ENCODE data around the gene EXOSC10.
"Not testable (repeated sequence)": the region's sequence is repeated elsewhere in the genome, so short reads cannot be mapped to it uniquely, and the experiment has no call there.

The EXOSC10 gene

DNA sequence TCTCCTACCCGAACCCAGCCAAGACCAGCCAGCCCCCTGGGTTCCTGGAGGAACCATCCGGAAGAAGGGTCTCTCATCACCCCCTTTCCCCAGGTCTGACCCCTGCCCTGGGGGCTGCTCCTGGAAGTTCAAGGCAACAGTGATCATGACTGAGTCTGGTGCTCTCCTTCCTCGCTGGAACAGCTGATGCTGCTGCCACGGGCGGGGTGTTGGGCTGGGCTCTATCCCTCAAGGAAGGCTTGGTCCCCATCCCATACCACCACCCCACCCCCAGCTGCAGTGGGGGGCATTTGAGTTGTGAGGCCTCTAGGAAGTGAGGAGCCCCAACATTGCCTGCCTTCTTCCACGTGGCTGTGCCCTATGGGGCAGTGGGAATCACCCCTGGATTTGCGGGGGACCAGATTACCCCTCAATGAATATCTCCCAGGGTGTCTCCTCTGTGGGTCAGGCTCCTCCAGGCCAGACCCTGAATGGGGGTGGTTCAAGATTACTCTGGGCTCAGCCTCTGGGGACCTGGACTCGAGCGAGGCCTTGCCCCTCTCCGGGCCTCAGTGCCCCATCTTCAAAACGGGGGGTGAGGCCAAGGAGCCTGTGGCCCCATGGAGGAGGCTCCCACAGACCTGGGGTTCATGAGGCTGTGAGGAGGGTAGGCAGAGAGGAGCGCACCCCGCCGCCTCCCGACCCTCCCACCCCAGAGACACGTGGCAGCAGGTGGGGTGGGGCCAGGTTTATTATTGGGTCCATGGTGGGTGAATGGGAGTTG, 55.4 kb downstream of the EXOSC10 start:
- DNase-seq (ENCODE audit: low read depth), result no peak

DNA sequence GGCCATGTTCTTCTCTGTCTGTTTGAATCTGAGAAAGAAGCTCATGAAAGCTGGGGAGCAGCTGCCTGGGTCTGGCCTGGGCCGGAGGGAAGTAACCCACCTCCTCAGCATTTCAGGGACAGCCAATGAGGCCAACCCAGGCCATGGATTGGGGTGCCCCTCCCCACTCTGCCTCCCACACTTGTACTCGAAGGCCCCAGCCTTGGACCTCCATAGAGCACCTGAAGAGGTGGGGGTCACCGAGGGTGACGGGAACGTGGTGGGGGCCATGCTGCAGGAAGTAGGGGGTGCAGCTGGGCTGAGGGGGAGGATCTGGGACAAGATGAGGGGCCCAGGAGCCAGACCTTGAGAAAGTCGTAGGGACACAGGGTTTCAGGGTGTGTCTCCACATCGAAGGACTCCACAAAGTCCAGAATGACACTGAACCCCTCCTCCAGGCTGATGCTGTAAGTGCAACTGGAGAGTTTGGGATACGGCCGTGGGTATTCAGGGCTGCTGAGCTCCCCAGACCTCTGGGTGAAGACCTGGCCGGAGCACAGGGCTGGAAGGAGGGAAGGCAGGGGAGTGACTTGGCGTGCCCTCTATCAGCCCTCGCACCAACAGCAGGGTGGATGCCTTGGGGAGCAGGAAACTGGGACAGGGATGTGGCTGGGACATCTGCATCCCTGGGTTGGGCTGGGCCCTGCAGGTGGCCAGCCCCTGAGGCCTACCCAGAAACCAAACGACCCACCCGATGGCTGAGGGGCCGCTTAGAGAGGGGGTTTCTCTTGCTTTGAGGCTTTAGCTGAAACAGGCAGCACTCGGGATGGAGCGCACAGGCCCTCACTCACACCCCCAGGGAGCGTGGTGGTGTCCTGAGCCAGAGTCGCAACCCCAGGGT, 56.4 kb downstream of the EXOSC10 start:
- DNase-seq (ENCODE audit: low read depth), result no peak

- no peak for DNase-seq (ENCODE audit: low read depth)
Observed at GRCh38 chr1:11042065-11042464, 57.6 kb downstream of the EXOSC10 start.

- no peak for DNase-seq (ENCODE audit: low read depth)
Observed at GRCh38 chr1:11041048-11041447, 58.6 kb downstream of the EXOSC10 start.

- not testable (repeated sequence) for DNase-seq (ENCODE audit: low read depth)
Observed at GRCh38 chr1:11040105-11040429, 59.6 kb downstream of the EXOSC10 start.

GRCh38 chr1:11039351-11040104, 60.1 kb downstream of the EXOSC10 start:
- DNase-seq (ENCODE audit: low read depth), result no peak

- peak; percentile 81 for DNase-seq (ENCODE audit: low read depth)
Observed at GRCh38 chr1:11037740-11038182, 61.9 kb downstream of the EXOSC10 start.

DNA sequence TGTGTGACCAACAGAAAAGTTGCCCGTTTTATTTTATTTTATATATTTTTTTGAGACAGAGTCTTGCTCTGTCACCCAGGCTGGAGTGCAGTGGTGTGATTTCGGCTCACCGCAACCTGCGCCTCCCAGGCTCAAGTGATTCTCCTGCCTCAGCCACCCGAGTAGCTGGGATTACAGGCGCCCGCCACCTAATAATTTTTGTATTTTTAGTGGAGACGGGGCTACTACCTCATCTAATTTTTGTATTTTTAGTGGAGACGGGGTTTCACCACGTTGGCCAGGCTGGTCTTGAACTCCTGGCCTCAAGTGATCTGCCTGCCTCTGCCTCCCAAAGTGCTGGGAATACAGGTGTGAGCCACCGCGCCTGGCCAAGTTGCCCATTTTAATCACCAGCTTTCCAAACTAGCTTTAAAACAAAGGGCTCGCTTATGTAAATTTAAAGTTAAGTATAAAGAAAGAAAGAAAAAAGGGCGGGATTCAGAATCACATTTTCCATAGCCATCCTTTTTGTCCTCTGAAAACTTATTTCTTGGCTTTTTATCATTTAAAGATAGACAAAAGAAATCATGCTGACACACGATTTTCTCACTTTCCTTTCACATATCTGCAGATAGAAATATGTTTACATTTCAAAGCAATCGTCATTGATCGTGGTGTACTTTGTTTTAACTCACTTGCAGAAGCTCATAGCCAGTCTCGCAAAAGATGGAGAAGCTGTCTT, 62.5 kb downstream of the EXOSC10 start:
- not testable (repeated sequence) for DNase-seq (ENCODE audit: low read depth)

DNA sequence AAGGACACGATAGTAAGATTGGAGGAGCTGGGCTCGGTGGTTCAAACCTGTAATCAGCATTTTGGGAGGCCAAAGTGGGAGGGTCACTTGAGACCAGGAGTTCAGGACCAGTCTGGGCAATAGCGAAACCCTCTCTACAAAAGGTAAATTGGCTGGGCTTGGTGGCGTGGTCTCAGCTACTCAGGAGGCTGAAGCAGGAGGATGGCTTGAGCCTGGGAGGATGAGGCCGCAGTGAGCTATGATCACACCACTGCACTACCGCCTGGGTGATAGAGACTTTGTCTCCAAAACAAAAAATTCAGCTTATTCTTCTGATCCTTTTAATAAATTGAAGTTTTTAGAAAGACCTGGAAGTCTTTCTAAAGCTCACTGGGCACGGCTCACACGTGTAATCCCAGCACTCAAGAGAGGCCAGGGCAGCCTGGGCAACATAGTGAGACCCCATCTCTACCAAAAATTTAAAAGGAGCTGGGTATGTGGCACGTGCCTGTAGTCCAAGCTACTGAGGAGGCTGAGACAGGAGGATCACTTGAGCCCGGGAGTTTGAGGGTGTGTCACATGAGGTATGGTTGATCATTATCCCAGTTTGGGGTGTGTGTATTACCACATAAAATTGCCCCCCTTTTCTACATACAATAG, 67.9 kb downstream of the EXOSC10 start:
- no peak for DNase-seq (ENCODE audit: low read depth)

GRCh38 chr1:11030865-11031264, 68.8 kb downstream of the EXOSC10 start:
- no peak for DNase-seq (ENCODE audit: low read depth)

DNA sequence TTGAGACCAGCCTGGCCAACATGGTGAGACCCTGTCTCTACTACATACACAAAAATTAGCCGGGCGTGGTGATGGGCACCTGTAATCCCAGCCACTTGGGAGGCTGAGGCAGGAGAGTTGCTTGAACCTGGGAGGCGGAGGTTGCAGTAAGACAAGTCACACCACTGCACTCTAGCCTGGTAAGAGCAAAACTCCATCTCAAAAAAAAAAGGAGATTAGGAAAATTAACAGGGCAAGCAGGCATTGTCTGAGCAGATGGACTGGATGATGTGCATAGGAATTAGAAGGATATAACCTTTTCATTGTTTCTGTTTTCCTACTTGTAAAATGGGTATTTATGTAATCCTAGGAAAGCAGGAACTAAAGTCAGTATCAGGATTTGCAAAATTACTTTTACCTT, 71.7 kb downstream of the EXOSC10 start:
- no peak for DNase-seq (ENCODE audit: low read depth)

GRCh38 chr1:11027316-11027715, 72.4 kb downstream of the EXOSC10 start:
- DNase-seq (ENCODE audit: low read depth), result no peak

DNA sequence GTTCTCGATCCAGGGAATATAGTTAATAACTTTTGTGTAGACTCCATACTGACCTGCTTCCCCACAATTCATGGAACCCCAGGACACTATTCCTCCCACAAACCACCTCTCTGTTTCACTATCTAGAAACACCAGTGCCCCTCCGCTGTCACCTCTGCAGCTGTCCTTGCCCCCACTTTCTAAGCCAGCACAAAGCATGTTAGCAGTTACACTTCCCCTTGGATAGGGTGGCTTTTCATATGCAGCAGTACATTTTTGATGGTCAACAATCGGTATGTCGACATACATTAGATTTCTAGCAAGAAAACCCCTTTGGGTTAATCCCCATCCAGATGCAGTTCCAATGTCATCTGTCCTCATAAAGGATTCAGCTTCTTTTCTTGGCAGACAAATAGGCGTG, 72.8 kb downstream of the EXOSC10 start:
- DNase-seq (ENCODE audit: low read depth), result no peak

DNA sequence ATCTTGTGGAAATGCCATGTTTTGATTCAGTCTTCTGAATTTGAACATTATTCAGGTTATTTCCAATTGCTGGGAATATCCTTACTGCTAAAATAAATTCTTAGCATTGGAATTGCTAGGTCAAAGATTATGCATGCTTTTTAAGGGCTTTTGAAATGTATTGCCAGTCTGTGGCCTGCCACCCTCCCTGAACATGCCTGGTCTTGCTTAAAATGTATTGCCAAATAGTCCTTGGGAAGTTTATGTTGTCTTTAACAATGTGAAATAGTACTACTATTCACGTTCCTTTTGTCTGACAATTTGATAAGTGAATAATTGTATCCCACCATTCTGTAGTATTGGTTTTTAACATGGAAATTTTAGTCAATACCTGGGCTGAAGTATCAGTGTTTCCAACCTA, 73.6 kb downstream of the EXOSC10 start:
- no peak for DNase-seq (ENCODE audit: low read depth)

GRCh38 chr1:11025618-11026017, 74.1 kb downstream of the EXOSC10 start:
- DNase-seq (ENCODE audit: low read depth), result no peak

- no peak for DNase-seq (ENCODE audit: low read depth)
Observed at GRCh38 chr1:11024874-11025203, 74.8 kb downstream of the EXOSC10 start.

GRCh38 chr1:11024154-11024873, 75.4 kb downstream of the EXOSC10 start:
- no peak for DNase-seq (ENCODE audit: low read depth)

DNA sequence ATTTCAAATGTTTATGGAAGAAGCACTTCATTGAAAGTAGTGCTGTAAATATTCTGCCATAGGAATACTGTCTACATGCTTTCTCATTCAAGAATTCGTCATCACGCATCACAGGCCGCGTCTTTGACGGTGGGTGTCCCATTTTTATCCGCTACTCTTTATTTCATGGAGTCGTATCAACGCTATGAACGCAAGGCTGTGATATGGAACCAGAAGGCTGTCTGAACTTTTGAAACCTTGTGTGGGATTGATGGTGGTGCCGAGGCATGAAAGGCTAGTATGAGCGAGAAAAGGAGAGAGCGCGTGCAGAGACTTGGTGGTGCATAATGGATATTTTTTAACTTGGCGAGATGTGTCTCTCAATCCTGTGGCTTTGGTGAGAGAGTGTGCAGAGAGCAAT, 76.5 kb downstream of the EXOSC10 start:
- DNase-seq (ENCODE audit: low read depth), result no peak

GRCh38 chr1:11019971-11020370, 79.7 kb downstream of the EXOSC10 start:
- no peak for DNase-seq (ENCODE audit: low read depth)

DNA sequence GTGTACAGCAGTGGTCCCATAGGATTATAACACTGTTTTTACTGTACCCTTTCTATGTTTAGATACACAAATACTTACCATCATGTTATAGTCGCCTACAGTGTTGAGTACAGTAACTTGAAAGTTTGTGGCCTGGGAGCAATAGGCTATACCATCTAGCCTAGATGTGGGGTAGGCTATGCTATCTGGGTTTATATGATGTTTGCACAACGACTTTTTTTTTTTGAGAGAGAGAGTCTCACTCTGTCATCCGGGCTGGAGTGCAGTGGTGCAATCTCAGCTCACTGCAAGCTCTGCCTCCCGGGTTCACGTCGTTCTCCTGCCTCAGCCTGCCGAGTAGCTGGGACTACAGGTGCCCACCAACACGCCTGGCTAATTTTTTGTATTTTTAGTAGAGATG, 80.3 kb downstream of the EXOSC10 start:
- not testable (repeated sequence) for DNase-seq (ENCODE audit: low read depth)
